OCI-LY1 (cell line): ENCODE results near the gene GMCL2.
A peak's percentile ranks its signal among the peaks of the same experiment; 100 is the strongest.

ENCODE experiments used
- H2AFZ ChIP-seq: fragments of 200-600 bp; sonication (generic), shearing (Covaris generic); 2 replicates; pipeline ENCODE4 v1.6.0; 2014; ENCODE audit warnings: antibody characterized with exemption, mild to moderate bottlenecking, low read length
- H3F3A ChIP-seq: fragments of 200-600 bp; sonication (generic), shearing (Covaris generic); 2 replicates; pipeline ENCODE4 v1.6.0; 2014; ENCODE audit warnings: mild to moderate bottlenecking, antibody characterized with exemption, low read length, moderate library complexity; ENCODE audit not compliant: insufficient read depth
- H3K27ac ChIP-seq: fragments of 200-600 bp; sonication (generic); 2 replicates; pipeline ENCODE4 v1.5.1; 2014; ENCODE audit warnings: low read length, mixed run types, mild to moderate bottlenecking, low read depth; ENCODE audit not compliant: poor library complexity, severe bottlenecking
- H3K27me3 ChIP-seq: fragments of 200-600 bp; sonication (generic); 2 replicates; pipeline ENCODE4 v1.6.0; 2014; ENCODE audit warnings: antibody characterized with exemption, mild to moderate bottlenecking, low read length, moderate library complexity; ENCODE audit not compliant: insufficient read depth
- H3K36me3 ChIP-seq: fragments of 200-600 bp; sonication (generic); 2 replicates; pipeline ENCODE4 v1.6.1; 2014; ENCODE audit warnings: mild to moderate bottlenecking, antibody characterized with exemption, low read length, moderate library complexity, mixed read lengths; ENCODE audit not compliant: insufficient read depth
- H3K4me1 ChIP-seq: fragments of 200-600 bp; sonication (generic); 2 replicates; pipeline ENCODE4 v1.5.1; 2014; ENCODE audit warnings: mild to moderate bottlenecking, low read length, moderate library complexity; ENCODE audit not compliant: insufficient read depth, severe bottlenecking
- H3K4me2 ChIP-seq: fragments of 200-600 bp; sonication (generic), shearing (Covaris generic); 2 replicates; pipeline ENCODE4 v1.6.1; 2014; ENCODE audit warnings: low read length
- H3K4me3 ChIP-seq: fragments of 200-600 bp; sonication (generic); 2 replicates; pipeline ENCODE4 v1.5.1; 2014; ENCODE audit warnings: low read length, low read depth, mild to moderate bottlenecking, mixed read lengths; ENCODE audit not compliant: poor library complexity, severe bottlenecking
- H3K79me2 ChIP-seq: fragments of 200-600 bp; shearing (Covaris generic); 2 replicates; pipeline ENCODE4 v1.6.1; 2016; ENCODE audit warnings: mixed run types, low read length, mixed read lengths; ENCODE audit not compliant: insufficient read depth
- H3K9ac ChIP-seq: fragments of 200-600 bp; sonication (generic), shearing (Covaris generic); 2 replicates; pipeline ENCODE4 v1.6.1; 2014; ENCODE audit warnings: mild to moderate bottlenecking, low read length, mixed read lengths
- H3K9me2 ChIP-seq: fragments of 200-600 bp; sonication (generic), shearing (Covaris generic); 2 replicates; pipeline ENCODE4 v1.6.1; 2014; ENCODE audit warnings: low read depth, mild to moderate bottlenecking, low read length, mixed read lengths
- H3K9me3 ChIP-seq: fragments of 200-600 bp; shearing (Covaris generic); 2 replicates; pipeline ENCODE4 v1.6.1; 2014; ENCODE audit warnings: low read length, mixed read lengths
- H4K20me1 ChIP-seq: fragments of 200-600 bp; sonication (generic), shearing (Covaris generic); 2 replicates; pipeline ENCODE4 v1.6.0; 2016; ENCODE audit warnings: mild to moderate bottlenecking, low read length; ENCODE audit not compliant: insufficient read depth
- CTCF ChIP-seq: fragments of 200-600 bp; sonication (generic), shearing (Covaris generic); IDR thresholded peaks from 2 replicates; pipeline ENCODE4 v1.5.1; 2017; ENCODE audit warnings: mild to moderate bottlenecking, antibody characterized with exemption, low read length, moderate library complexity, mixed read lengths
- EZH2 ChIP-seq: fragments of 200-600 bp; sonication (generic), shearing (Covaris generic); IDR thresholded peaks from 2 replicates; pipeline ENCODE4 v1.8.0; 2017; ENCODE audit warnings: borderline replicate concordance, mixed run types, mild to moderate bottlenecking, antibody characterized with exemption, low read length, moderate library complexity, mixed read lengths

GMCL2 gene

GRCh38 chr5:178204935-178205748 lies 18.0 kb upstream of the GMCL2 start:
- H3K79me2 ChIP-seq: peaks cover 42% of the 10 kb centered on the region
- no peaks in the 10 kb centered on the region for H3K9me3 ChIP-seq
- TF ChIP-seq EZH2 (no peak), CTCF (no peak)
- 0 out of 2 replicates have a peak, but pooled peaks cover 3% of the 10 kb centered on the region for H4K20me1 ChIP-seq
- H3K9me2 ChIP-seq: no peaks in the 10 kb centered on the region
- peaks cover 32% of the 10 kb centered on the region for H3K4me1 ChIP-seq
- H3K27me3 ChIP-seq: no peaks in the 10 kb centered on the region
- H3F3A ChIP-seq: no peaks in the 10 kb centered on the region
- peak overlapping the region; percentile 41 for H3K27ac ChIP-seq
- peak overlapping the region; percentile 94 for H3K4me3 ChIP-seq
- H2AFZ ChIP-seq: no peak overlapping the region
- H3K4me2 ChIP-seq: peak overlapping the region; percentile 89
- peaks cover 49% of the 10 kb centered on the region for H3K36me3 ChIP-seq
- peak overlapping the region; percentile 96 for H3K9ac ChIP-seq

DNA sequence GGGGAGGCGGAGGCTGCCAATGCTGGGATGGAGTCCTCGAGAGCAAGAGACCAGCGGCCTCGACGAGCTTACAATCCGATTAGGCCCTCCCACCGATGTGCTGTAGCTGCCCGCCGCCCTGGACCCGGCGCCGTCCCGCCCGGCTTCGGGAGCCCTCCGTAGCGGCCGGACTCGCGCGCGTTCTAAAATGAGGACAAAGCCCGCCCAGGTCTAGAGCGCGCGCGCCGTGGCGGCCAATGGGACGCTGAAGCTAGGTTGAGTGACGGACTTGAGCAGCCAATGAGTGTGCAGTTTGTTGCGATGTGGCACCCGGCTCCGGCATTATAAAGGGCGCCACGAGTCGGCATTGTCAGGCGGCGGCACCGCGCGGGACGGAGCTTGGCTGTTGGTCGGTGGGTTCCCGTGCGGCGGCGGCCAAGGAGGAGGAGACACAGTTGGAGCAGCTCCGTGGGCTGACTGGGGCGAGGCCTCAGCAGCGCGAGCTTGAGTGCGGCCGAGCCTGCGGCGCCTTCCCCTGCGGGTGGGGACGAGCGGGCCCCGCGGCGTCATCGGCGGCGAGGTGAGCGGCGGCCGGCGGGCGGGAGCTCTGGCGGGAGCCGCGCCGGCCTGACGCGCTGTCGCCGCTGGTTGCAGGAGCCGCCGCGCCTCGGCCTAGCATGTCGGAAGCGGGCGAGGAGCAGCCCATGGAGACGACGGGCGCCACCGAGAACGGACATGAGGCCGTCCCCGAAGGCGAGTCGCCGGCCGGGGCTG lies 17.2 kb upstream of the GMCL2 start, which contains the start of gene HNRNPAB:
TSS of gene HNRNPAB (plus strand) at position 352 of the 753 bp plus-strand sequence. CDS start at position 657, 305 bp downstream.
- Histone ChIP-seq H3K9me2 (no peaks in the 10 kb centered on the region), H3K36me3 (peaks cover 41% of the 10 kb centered on the region), H3K4me2 (peak within 1 kb of the TSS; percentile 89), H3K4me3 (peak within 1 kb of the TSS; percentile 94), H3K4me1 (peaks cover 32% of the 10 kb centered on the region), H3K9ac (peak within 1 kb of the TSS; percentile 96), H3K79me2 (peaks cover 42% of the 10 kb centered on the region), H3F3A (no peaks in the 10 kb centered on the region), H4K20me1 (0 out of 2 replicates have a peak, but pooled peaks cover 3% of the 10 kb centered on the region), H3K9me3 (no peaks in the 10 kb centered on the region), H3K27ac (peak within 1 kb of the TSS; percentile 41), H2AFZ (no peak within 1 kb of the TSS; the same call in 1 of the 2 replicates), H3K27me3 (no peaks in the 10 kb centered on the region)
- TF ChIP-seq EZH2 (no peak), CTCF (no peak)

DNA sequence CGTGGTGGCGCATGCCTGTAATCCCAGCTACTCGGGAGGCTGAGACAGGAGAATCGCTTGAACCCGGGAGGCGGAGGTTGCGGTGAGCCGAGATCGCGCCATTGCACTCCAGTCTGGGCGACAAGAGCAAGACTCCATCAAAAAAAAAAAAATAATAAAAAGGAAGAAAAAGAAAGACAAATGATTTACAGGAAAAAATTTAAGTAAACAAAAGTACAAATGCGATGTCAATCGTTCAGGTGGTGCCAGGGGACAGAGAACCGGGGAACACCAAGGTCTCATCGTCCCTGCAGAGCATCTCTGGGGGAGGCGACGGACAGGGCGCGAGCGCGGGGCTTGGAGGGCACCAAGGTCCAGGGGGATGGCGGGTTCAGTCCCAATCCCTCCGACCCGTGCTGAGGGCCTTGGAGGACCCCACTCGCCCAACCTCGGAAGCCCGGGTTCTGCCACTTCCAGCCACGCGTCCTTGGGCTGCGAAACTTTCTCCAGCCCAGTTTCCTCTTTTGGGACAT lies 16.6 kb upstream of the GMCL2 start:
- H3F3A ChIP-seq: no peaks in the 10 kb centered on the region
- H4K20me1 ChIP-seq: 0 out of 2 replicates have a peak, but pooled peaks cover 3% of the 10 kb centered on the region
- peaks cover 29% of the 10 kb centered on the region for H3K4me1 ChIP-seq
- H3K4me3 ChIP-seq: peak overlapping the region; percentile 94
- H3K9ac ChIP-seq: peak overlapping the region; percentile 96
- H3K4me2 ChIP-seq: peak overlapping the region; percentile 78
- H3K79me2 ChIP-seq: peaks cover 42% of the 10 kb centered on the region
- peaks cover 35% of the 10 kb centered on the region for H3K36me3 ChIP-seq
- TF ChIP-seq EZH2 (no peak), CTCF (no peak)
- H2AFZ ChIP-seq: no peak overlapping the region; the same call in 1 of the 2 replicates
- peak overlapping the region; percentile 9 for H3K27ac ChIP-seq
- H3K9me2 ChIP-seq: no peaks in the 10 kb centered on the region
- no peaks in the 10 kb centered on the region for H3K9me3 ChIP-seq
- H3K27me3 ChIP-seq: no peaks in the 10 kb centered on the region
